Fibroblast of villous mesenchyme (primary cell): ENCODE data around the gene OR1J1. TPM values are rescaled to one million over a fixed set of nuclear protein-coding genes. Genes with fewer than 3 reads are reported as not detected.

Experiments
- DNase-seq: peaks from one replicate; pipeline ENCODE4 v3.0.0-alpha.2; 2010; ENCODE audit warnings: low read depth
- H3K4me3 ChIP-seq: 2 replicates; pipeline ENCODE4 v1.5.1; 2011; ENCODE audit warnings: low read depth, mild to moderate bottlenecking, low read length
- CTCF ChIP-seq: IDR thresholded peaks from 2 replicates; pipeline ENCODE4 v1.5.1; 2012; ENCODE audit warnings: low read depth, mild to moderate bottlenecking, low read length; ENCODE audit not compliant: insufficient read depth
- total RNA-seq: library from RNA; depleted of rRNA; stranded (reverse); fragments of >200 nt; gene quantifications from 2 replicates; pipeline ENCODE4 v1.2.3, GENCODE V29; 2012

The OR1J1 gene
- total RNA-seq, 1 donor, result not detected

DNA sequence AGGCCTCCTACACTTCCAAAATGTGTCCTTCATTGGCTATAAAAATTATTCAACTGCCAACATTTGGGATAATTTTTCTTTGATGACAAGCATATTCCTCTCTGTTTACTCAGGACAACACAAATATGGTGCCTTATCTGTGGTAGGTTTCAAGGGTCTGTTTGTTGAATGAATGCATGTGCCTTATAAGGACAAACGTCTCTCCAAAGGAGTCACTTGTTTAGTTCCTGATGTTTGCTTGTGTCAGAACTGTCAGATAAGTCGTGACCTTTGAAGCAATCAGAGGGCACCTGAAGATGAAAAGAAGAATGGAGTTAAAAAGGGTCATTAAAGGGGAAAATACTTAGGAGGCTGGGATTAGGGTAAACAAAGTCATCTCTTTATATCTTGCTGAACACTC lies 29.2 kb upstream of the OR1J1 start:
- no peak for DNase-seq
- no peak overlapping the region for H3K4me3 ChIP-seq
- no peak for TF ChIP-seq CTCF

GRCh38 chr9:122498883-122499288 lies 21.2 kb upstream of the OR1J1 start:
- H3K4me3 ChIP-seq, result no peak overlapping the region
- TF ChIP-seq CTCF, result peak; percentile 83
- DNase-seq, result peak; percentile 60

DNA sequence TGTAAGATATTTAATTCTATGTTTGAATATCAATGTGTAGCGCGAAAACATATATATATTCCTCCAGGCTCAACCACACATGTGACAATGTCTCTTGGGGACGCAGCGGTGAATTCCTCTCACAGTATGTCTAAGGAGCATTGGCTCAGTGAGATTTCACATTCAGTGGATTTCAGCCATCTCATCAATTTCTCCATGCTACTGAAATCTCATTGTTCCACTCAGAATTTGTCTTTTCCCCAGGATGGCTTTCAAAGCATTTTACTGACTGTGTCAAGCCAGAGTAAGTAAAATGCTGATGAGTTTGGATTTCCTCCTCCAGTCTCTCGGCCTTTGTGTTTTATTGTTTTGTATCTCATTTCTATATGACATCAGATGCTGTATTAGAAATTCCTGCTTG lies 1.3 kb upstream of the OR1J1 start:
- no peak for TF ChIP-seq CTCF
- H3K4me3 ChIP-seq, result no peak overlapping the region
- no peak for DNase-seq

DNA sequence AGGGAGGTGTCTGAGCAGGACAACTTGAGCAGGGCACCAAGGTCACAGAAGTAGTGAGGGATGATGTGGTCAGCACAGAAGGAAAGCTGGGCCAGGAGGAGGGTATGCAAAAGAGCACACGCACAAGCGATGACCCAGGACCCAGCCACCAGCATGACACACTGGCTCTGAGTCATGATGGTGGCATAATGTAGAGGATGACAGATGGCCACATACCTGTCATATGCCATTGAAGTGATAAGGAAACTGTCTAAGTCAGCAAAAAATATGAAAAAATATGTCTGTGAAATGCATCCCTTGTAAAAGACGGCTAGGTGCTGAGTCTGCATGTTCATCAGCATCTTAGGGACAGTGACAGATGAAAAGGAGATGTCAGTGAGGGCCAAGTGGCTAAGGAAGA lies 380 bp downstream of the OR1J1 start:
- no peak overlapping the region for H3K4me3 ChIP-seq
- TF ChIP-seq CTCF, result no peak
- no peak for DNase-seq

GRCh38 chr9:122475717-122476116 lies 2.0 kb downstream of the OR1J1 start:
- H3K4me3 ChIP-seq, result no peak overlapping the region
- no peak for TF ChIP-seq CTCF
- DNase-seq, result no peak

- DNase-seq, result no peak
- H3K4me3 ChIP-seq, result no peak overlapping the region
- no peak for TF ChIP-seq CTCF
These were observed 3.2 kb downstream of the OR1J1 start for GRCh38 chr9:122474561-122474960.

GRCh38 chr9:122468735-122469134 lies 9.0 kb downstream of the OR1J1 start:
- H3K4me3 ChIP-seq, result no peak overlapping the region
- no peak for TF ChIP-seq CTCF

More at GRCh38 chr9:122468735-122469134, 9.0 kb downstream of the OR1J1 start:
- peak; percentile 53 for DNase-seq
